ELR (cell line): ENCODE measurements around the gene POMC.
"Not testable (repeated sequence)": the region's sequence is repeated elsewhere in the genome, so short reads cannot be mapped to it uniquely, and the experiment has no call there.

Experiments used
- DNase-seq: peaks from one replicate; pipeline ENCODE4 v3.0.0-alpha.2; 2015; ENCODE audit warnings: low read depth

The POMC gene

GRCh38 chr2:25132299-25132635, 36.1 kb downstream of the POMC start:
- DNase-seq, result no peak

- DNase-seq, result no peak
Measured at GRCh38 chr2:25131567-25132298, 36.6 kb downstream of the POMC start.

GRCh38 chr2:25131253-25131566, 37.2 kb downstream of the POMC start:
- DNase-seq, result no peak

GRCh38 chr2:25129901-25130520, 38.4 kb downstream of the POMC start:
- no peak for DNase-seq

- no peak for DNase-seq
Measured at GRCh38 chr2:25127646-25128045, 40.7 kb downstream of the POMC start.

- not testable (repeated sequence) for DNase-seq
Measured at GRCh38 chr2:25127071-25127470, 41.3 kb downstream of the POMC start.

GRCh38 chr2:25125976-25126375, 42.4 kb downstream of the POMC start:
- DNase-seq, result no peak

GRCh38 chr2:25125189-25125588, 43.2 kb downstream of the POMC start:
- DNase-seq, result no peak

GRCh38 chr2:25123682-25124081, 44.7 kb downstream of the POMC start:
- no peak for DNase-seq

- no peak for DNase-seq
Measured at GRCh38 chr2:25122367-25122766, 46.0 kb downstream of the POMC start.

- no peak for DNase-seq
Measured at GRCh38 chr2:25119263-25119662, 49.1 kb downstream of the POMC start.

- DNase-seq, result no peak
Measured at GRCh38 chr2:25116956-25117355, 51.4 kb downstream of the POMC start.

- peak; percentile 25 for DNase-seq
Measured at GRCh38 chr2:25115902-25116301, 52.5 kb downstream of the POMC start.

- DNase-seq, result no peak
Measured at GRCh38 chr2:25115249-25115883, 53.0 kb downstream of the POMC start.

- no peak for DNase-seq
Measured at GRCh38 chr2:25112113-25112512, 56.3 kb downstream of the POMC start.
